HFFc6 (cell line): ENCODE results near the gene ACHE. TPM values are rescaled to one million over a fixed set of nuclear protein-coding genes. Genes with fewer than 3 reads are reported as not detected.
A peak's percentile ranks its signal among the peaks of the same experiment; 100 is the strongest.

ENCODE experiments used
- DNase-seq: peaks from one replicate; pipeline ENCODE4 v3.0.0-alpha.2; 2018
- H3K27ac Mint-ChIP-seq: 2 replicates; pipeline ENCODE4 v1.8.0; 2020; ENCODE audit warnings: mild to moderate bottlenecking, mixed read lengths
- H3K27me3 Mint-ChIP-seq: 2 replicates; pipeline ENCODE4 v1.8.0; 2021; ENCODE audit warnings: mild to moderate bottlenecking, moderate library complexity, mixed read lengths; ENCODE audit not compliant: insufficient read depth
- H3K36me3 Mint-ChIP-seq: 2 replicates; pipeline ENCODE4 v1.8.0; 2021; ENCODE audit warnings: low read depth, mixed read lengths
- H3K4me1 Mint-ChIP-seq: 2 replicates; pipeline ENCODE4 v1.8.0; 2020; ENCODE audit warnings: low read depth, mixed read lengths
- H3K4me3 Mint-ChIP-seq: 2 replicates; pipeline ENCODE4 v1.8.0; 2020; ENCODE audit warnings: mild to moderate bottlenecking, moderate library complexity, mixed read lengths
- H3K9me3 Mint-ChIP-seq: 2 replicates; pipeline ENCODE4 v1.8.0; 2020; ENCODE audit warnings: mild to moderate bottlenecking, mixed read lengths
- CTCF ChIP-seq: fragments of 200-600 bp; sonication (generic); IDR thresholded peaks from 2 replicates; pipeline ENCODE4 v1.5.0; 2021; ENCODE audit warnings: antibody characterized with exemption, mild to moderate bottlenecking
- total RNA-seq, 6 experiments: library from RNA; stranded (reverse); fragmentation: NEBNext Ultra II Directional; extraction: Animal tissue kit (Norgen Biotek cat#: 25700); gene quantifications; 2 replicates in 1 of 6; 3 replicates in 5 of 6; pipeline ENCODE4 v1.2.3, GENCODE V29; 2021

The ACHE gene
- total RNA-seq, 6 experiments from 2014 or later, result 0.31 TPM; not detected in 5

GRCh38 chr7:100865372-100865911 is 30.2 kb downstream of the ACHE start:
- no peak overlapping the region for H3K4me3 Mint-ChIP-seq
- TF ChIP-seq CTCF, result 0 out of 2 replicates have a peak, but pooled peaks have one; percentile 25
- no peaks in the 10 kb centered on the region; the same call in 1 of the 2 replicates for H3K27me3 Mint-ChIP-seq
- H3K27ac Mint-ChIP-seq, result peak overlapping the region; percentile 76
- peaks cover 12% of the 10 kb centered on the region for H3K4me1 Mint-ChIP-seq
- DNase-seq, result no peak
- peaks cover 13% of the 10 kb centered on the region for H3K36me3 Mint-ChIP-seq
- H3K9me3 Mint-ChIP-seq, result no peaks in the 10 kb centered on the region

GRCh38 chr7:100864263-100864845 is 31.3 kb downstream of the ACHE start:
- Mint-ChIP-seq H3K9me3 (no peaks in the 10 kb centered on the region), H3K4me1 (peaks cover 12% of the 10 kb centered on the region)
- TF ChIP-seq CTCF, result no peak

GRCh38 chr7:100863406-100863950 is 32.2 kb downstream of the ACHE start:
- Mint-ChIP-seq H3K9me3 (no peaks in the 10 kb centered on the region), H3K36me3 (peaks cover 18% of the 10 kb centered on the region), H3K27me3 (no peaks in the 10 kb centered on the region; the same call in none of the 2 replicates), H3K4me1 (peaks cover 12% of the 10 kb centered on the region), H3K4me3 (no peak overlapping the region), H3K27ac (no peak overlapping the region)
- no peak for DNase-seq
- no peak for TF ChIP-seq CTCF

More at GRCh38 chr7:100864263-100864845, 31.3 kb downstream of the ACHE start:
- H3K27me3 Mint-ChIP-seq, result no peaks in the 10 kb centered on the region; the same call in none of the 2 replicates
- no peak overlapping the region for H3K27ac Mint-ChIP-seq
- H3K4me3 Mint-ChIP-seq, result no peak overlapping the region
- no peak for DNase-seq
- H3K36me3 Mint-ChIP-seq, result peaks cover 18% of the 10 kb centered on the region

GRCh38 chr7:100861616-100861985 is 34.1 kb downstream of the ACHE start:
- no peak overlapping the region for H3K27ac Mint-ChIP-seq
- no peaks in the 10 kb centered on the region for H3K9me3 Mint-ChIP-seq
- H3K36me3 Mint-ChIP-seq, result peaks cover 15% of the 10 kb centered on the region
- no peak overlapping the region for H3K4me3 Mint-ChIP-seq
- no peaks in the 10 kb centered on the region; the same call in none of the 2 replicates for H3K27me3 Mint-ChIP-seq
- no peak for DNase-seq
- no peak for TF ChIP-seq CTCF
- H3K4me1 Mint-ChIP-seq, result peaks cover 7% of the 10 kb centered on the region

- Mint-ChIP-seq H3K4me1 (peaks cover 5% of the 10 kb centered on the region; the same call in 1 of the 2 replicates), H3K36me3 (peaks cover 15% of the 10 kb centered on the region), H3K4me3 (no peak overlapping the region), H3K27ac (no peak overlapping the region), H3K27me3 (no peaks in the 10 kb centered on the region; the same call in none of the 2 replicates), H3K9me3 (no peaks in the 10 kb centered on the region)
- no peak for TF ChIP-seq CTCF
- DNase-seq, result no peak
Measured at GRCh38 chr7:100860702-100861615, 34.7 kb downstream of the ACHE start.
